Activated B cell treated with CpG ODN at 0.5 μM for 24 hours (primary cell): ENCODE measurements around the gene TRAF1. TPM values are rescaled to one million over a fixed set of nuclear protein-coding genes. Genes with fewer than 3 reads are reported as not detected.

Experiments
- ATAC-seq: fragments of 200-7000 bp; cut with Tn5 transposase; one replicate; pipeline ENCODE4 v1.10.0; 2021; ENCODE audit warnings: low read depth, mild to moderate bottlenecking, moderate library complexity
- CTCF ChIA-PET: fragments of 350-600 bp; sonication (Branson Sonifier 250); formaldehyde crosslinking; loops from one replicate; lab custom pipeline; 2021; ENCODE audit warnings: antibody characterized with exemption; lab: Charles Lee
- POLR2A ChIA-PET: fragments of 350-600 bp; sonication (Branson Sonifier 250); formaldehyde crosslinking; loops from one replicate; lab custom pipeline; 2021; ENCODE audit warnings: antibody characterized with exemption; lab: Charles Lee
- DNase-seq: peaks from one replicate; pipeline ENCODE4 v3.0.0; 2022
- H3K27ac Mint-ChIP-seq: one replicate; pipeline ENCODE4 v1.8.0; 2020; ENCODE audit warnings: mixed read lengths
- H3K27me3 Mint-ChIP-seq: one replicate; pipeline ENCODE4 v1.8.0; 2021; ENCODE audit warnings: mixed read lengths
- H3K36me3 Mint-ChIP-seq: one replicate; pipeline ENCODE4 v1.8.0; 2021; ENCODE audit warnings: low read depth, mixed read lengths
- H3K4me1 Mint-ChIP-seq: one replicate; pipeline ENCODE4 v1.8.0; 2021; ENCODE audit warnings: mixed read lengths
- H3K4me3 Mint-ChIP-seq: one replicate; pipeline ENCODE4 v1.8.0; 2020; ENCODE audit warnings: mild to moderate bottlenecking, mixed read lengths
- H3K9me3 Mint-ChIP-seq: one replicate; pipeline ENCODE4 v1.8.0; 2020; ENCODE audit warnings: mixed read lengths
- CTCF ChIP-seq: fragments of 200-600 bp; IDR thresholded peaks from one replicate; pipeline ENCODE4 v1.8.0; 2022; ENCODE audit warnings: antibody characterized with exemption, mild to moderate bottlenecking
- intact Hi-C: fragments of 100-400 bp; cut with micrococcal nuclease; formaldehyde crosslinking; loops from one replicate; pipeline ENCODE4 v1.15.1; 2024
- total RNA-seq: library from RNA; stranded (reverse); gene quantifications from 2 replicates; pipeline ENCODE4 v1.2.3, GENCODE V29; 2022

TRAF1 gene
- total RNA-seq, 1 donor from 2014 or later = 130 TPM

- H3K27ac Mint-ChIP-seq = peak overlapping the region; percentile 90
- ATAC-seq (no peak), DNase-seq (no peak)
- ChIA-PET POLR2A (interaction anchor here (0.7 to 12.1 kb wide), 11 partner anchors 10 to 145 kb away, joined by 3 to 179 read pairs (median 5); partner anchors contain the start of genes FBXW2, PHF19 and TRAF1), CTCF (interaction anchor here (0.9 to 1.4 kb wide), 5 partner anchors 10 to 46 kb away, joined by 3 to 6 read pairs (median 4); partner anchors contain the start of gene PHF19)
- no peak overlapping the region for H3K4me3 Mint-ChIP-seq
- intact Hi-C loops = no loop called here
- TF ChIP-seq CTCF = no peak
- H3K4me1 Mint-ChIP-seq = peaks cover 62% of the 10 kb centered on the region
- no peaks in the 10 kb centered on the region for H3K9me3 Mint-ChIP-seq
- H3K27me3 Mint-ChIP-seq = no peaks in the 10 kb centered on the region
- no peaks in the 10 kb centered on the region for H3K36me3 Mint-ChIP-seq
These were observed 36.0 kb downstream of the TRAF1 start for GRCh38 chr9:120890320-120891244.

GRCh38 chr9:120889606-120890271 lies 36.9 kb downstream of the TRAF1 start:
- peaks cover 62% of the 10 kb centered on the region for H3K4me1 Mint-ChIP-seq
- peak overlapping the region; percentile 24 for H3K27ac Mint-ChIP-seq
- DNase-seq (no peak), ATAC-seq (no peak)
- no peaks in the 10 kb centered on the region for H3K36me3 Mint-ChIP-seq
- H3K27me3 Mint-ChIP-seq = no peaks in the 10 kb centered on the region
- H3K9me3 Mint-ChIP-seq = no peaks in the 10 kb centered on the region
- no peak overlapping the region for H3K4me3 Mint-ChIP-seq
- intact Hi-C loops = no loop called here
- TF ChIP-seq CTCF = no peak
- CTCF ChIA-PET = interaction anchor here (1.0 to 1.4 kb wide), 4 partner anchors 10 to 47 kb away, joined by 3 to 6 read pairs (median 4); partner anchors contain the start of gene PHF19
- POLR2A ChIA-PET = interaction anchor here (0.7 to 12.1 kb wide), 9 partner anchors 9 to 146 kb away, joined by 3 to 179 read pairs (median 6); partner anchors contain the start of genes FBXW2, PHF19 and TRAF1

- Mint-ChIP-seq H3K27ac (no peak overlapping the region), H3K4me1 (peaks cover 56% of the 10 kb centered on the region), H3K36me3 (no peaks in the 10 kb centered on the region), H3K4me3 (no peak overlapping the region), H3K27me3 (peaks cover 1% of the 10 kb centered on the region), H3K9me3 (no peaks in the 10 kb centered on the region)
- DNase-seq (no peak), ATAC-seq (no peak)
- no peak for TF ChIP-seq CTCF
- ChIA-PET CTCF (interaction anchor here (1.3 kb wide), 1 partner anchor 48 kb away, joined by 4 read pairs; no protein-coding TSS in a partner anchor), POLR2A (interaction anchor here (0.7 to 12.1 kb wide), 4 partner anchors 15 to 43 kb away, joined by 4 to 179 read pairs (median 88); partner anchors contain the start of gene TRAF1)
- intact Hi-C loops = no loop called here
These were observed 38.0 kb downstream of the TRAF1 start for GRCh38 chr9:120888626-120889025.

GRCh38 chr9:120886490-120886967 lies 40.1 kb downstream of the TRAF1 start:
- Mint-ChIP-seq H3K36me3 (no peaks in the 10 kb centered on the region), H3K4me3 (peak overlapping the region; percentile 24), H3K4me1 (peaks cover 35% of the 10 kb centered on the region), H3K27ac (no peak overlapping the region), H3K9me3 (no peaks in the 10 kb centered on the region), H3K27me3 (peaks cover 4% of the 10 kb centered on the region)
- POLR2A ChIA-PET = interaction anchor here (1.1 to 9.8 kb wide), 8 partner anchors 10 to 186 kb away, joined by 4 to 114 read pairs (median 8); partner anchors contain the start of gene PHF19
- CTCF ChIA-PET = interaction anchor here (0.6 to 1.1 kb wide), 2 partner anchors 39 to 95 kb away, joined by 3 read pairs; no protein-coding TSS in a partner anchor
- intact Hi-C loops = loop anchor here (1.0 kb wide), 1 partner anchor 9 kb away; the partner anchor contains the start of gene PHF19
- DNase-seq = no peak
- TF ChIP-seq CTCF = no peak
- ATAC-seq = peak; percentile 71
